Hippocampal formation (tissue), 2 donors: ENCODE results near the gene PTPRA.
"Not testable (repeated sequence)": the region's sequence is repeated elsewhere in the genome, so short reads cannot be mapped to it uniquely, and the experiment has no call there.

Experiments
- DNase-seq, 2 donors: peaks; one replicate each; lab custom pipeline; 2025; lab: John Stamatoyannopoulos, UW

Gene PTPRA

GRCh38 chr20:2995796-2996195, 122.5 kb downstream of the PTPRA start:
- no peak for DNase-seq

GRCh38 chr20:2998728-2999127, 125.4 kb downstream of the PTPRA start:
- no peak for DNase-seq

- peak in 1 of 2 donors; percentile 73 for DNase-seq
Measured at GRCh38 chr20:3000852-3001523, 127.7 kb downstream of the PTPRA start.

GRCh38 chr20:3003416-3003815, 130.1 kb downstream of the PTPRA start:
- no peak for DNase-seq

- no peak for DNase-seq
Measured at GRCh38 chr20:3010985-3011723, 137.9 kb downstream of the PTPRA start.

GRCh38 chr20:3011752-3012151, 138.5 kb downstream of the PTPRA start:
- no peak for DNase-seq

- DNase-seq, result no peak
Measured at GRCh38 chr20:3013771-3014170, 140.5 kb downstream of the PTPRA start.

GRCh38 chr20:3014179-3014578, 140.9 kb downstream of the PTPRA start:
- no peak for DNase-seq

GRCh38 chr20:3014662-3015061, 141.4 kb downstream of the PTPRA start:
- no peak for DNase-seq

- not testable (repeated sequence) for DNase-seq
Measured at GRCh38 chr20:3015302-3015701, 142.0 kb downstream of the PTPRA start.

- DNase-seq, result no peak
Measured at GRCh38 chr20:3021327-3021726, 148.0 kb downstream of the PTPRA start.

GRCh38 chr20:3021777-3022176, 148.5 kb downstream of the PTPRA start:
- no peak for DNase-seq

GRCh38 chr20:3022559-3023490, 149.5 kb downstream of the PTPRA start:
- not testable (repeated sequence) for DNase-seq

GRCh38 chr20:3027987-3028386, 154.7 kb downstream of the PTPRA start:
- no peak for DNase-seq

GRCh38 chr20:3031524-3032147, 158.4 kb downstream of the PTPRA start:
- DNase-seq, result no peak

GRCh38 chr20:3032624-3033023, 159.3 kb downstream of the PTPRA start:
- DNase-seq, result no peak

GRCh38 chr20:3037654-3038053, 164.4 kb downstream of the PTPRA start:
- no peak for DNase-seq

GRCh38 chr20:3038454-3038853, 165.2 kb downstream of the PTPRA start:
- no peak for DNase-seq

- DNase-seq, result no peak
Measured at GRCh38 chr20:3039426-3039825, 166.1 kb downstream of the PTPRA start.

- DNase-seq, result no peak
Measured at GRCh38 chr20:3040086-3040485, 166.8 kb downstream of the PTPRA start.

- DNase-seq, result no peak
Measured at GRCh38 chr20:3041854-3042409, 168.7 kb downstream of the PTPRA start.

- DNase-seq, result no peak
Measured at GRCh38 chr20:3042625-3043024, 169.3 kb downstream of the PTPRA start.
